Type B pancreatic cell (in vitro differentiated cells): Measurements from ENCODE around the gene PAAF1. TPM values are rescaled to one million over a fixed set of nuclear protein-coding genes. Genes with fewer than 3 reads are reported as not detected.

Source experiments
- DNase-seq: peaks from one replicate; pipeline ENCODE4 v3.0.0; 2021; ENCODE audit warnings: mixed read lengths; ENCODE audit not compliant: unreplicated experiment; ENCODE audit errors: extremely low spot score
- H3K27ac Mint-ChIP-seq: 2 replicates; pipeline ENCODE4 v1.8.0; 2021; ENCODE audit warnings: mild to moderate bottlenecking, mixed read lengths
- H3K27me3 Mint-ChIP-seq: 2 replicates; pipeline ENCODE4 v1.8.0; 2021; ENCODE audit warnings: mixed read lengths
- H3K36me3 Mint-ChIP-seq: 2 replicates; pipeline ENCODE4 v1.8.0; 2021; ENCODE audit warnings: mixed read lengths
- H3K4me1 Mint-ChIP-seq: one replicate; pipeline ENCODE4 v1.8.0; 2021; ENCODE audit warnings: mixed read lengths; ENCODE audit not compliant: unreplicated experiment
- H3K4me3 Mint-ChIP-seq: 2 replicates; pipeline ENCODE4 v1.8.0; 2021; ENCODE audit warnings: mild to moderate bottlenecking, mixed read lengths
- H3K9me3 Mint-ChIP-seq: 2 replicates; pipeline ENCODE4 v1.8.0; 2021; ENCODE audit warnings: mixed read lengths
- CTCF ChIP-seq: fragments of 200-600 bp; sonication (generic); conservative IDR thresholded peaks from 2 replicates; pipeline ENCODE4 v1.5.0; 2021; ENCODE audit warnings: antibody characterized with exemption, mild to moderate bottlenecking
- long read RNA-seq: library from polyadenylated mRNA; unstranded; transcript quantifications from one replicate; pipeline ENCODE4 v2.0.0, GENCODE V29; 2020
- total RNA-seq: library from RNA; stranded (reverse); gene quantifications from 2 replicates; pipeline ENCODE4 v1.2.1, GENCODE V29; 2021; ENCODE audit warnings: low replicate concordance

The PAAF1 gene
- total RNA-seq, result 22.5 and 30.7 TPM in 2 replicates
- long read RNA-seq, full-length matches to known transcripts, result 69 of 83 reads
- long read RNA-seq, partial matches to known transcripts, result 0 of 83 reads
- long read RNA-seq, other reads (novel, unspliced or antisense), result 14 of 83 reads

GRCh38 chr11:73876424-73877310 lies at the start of gene PAAF1, which contains the start of gene COA4:
TSS of gene PAAF1 (plus strand) at chr11:73876999. CDS start at chr11:73877022, 23 bp downstream.
TSS of gene COA4 (minus strand) at chr11:73876846. CDS start at chr11:73873378, 3,468 bp downstream.
- Mint-ChIP-seq H3K4me3 (peak within 1 kb of the TSS; percentile 99), H3K27ac (peak within 1 kb of the TSS; percentile 98), H3K4me1 (peaks cover 25% of the 10 kb centered on the region), H3K27me3 (no peaks in the 10 kb centered on the region), H3K36me3 (peaks cover 9% of the 10 kb centered on the region), H3K9me3 (no peaks in the 10 kb centered on the region)
- TF ChIP-seq CTCF, result no peak
- DNase-seq, result peak; percentile 90

DNA sequence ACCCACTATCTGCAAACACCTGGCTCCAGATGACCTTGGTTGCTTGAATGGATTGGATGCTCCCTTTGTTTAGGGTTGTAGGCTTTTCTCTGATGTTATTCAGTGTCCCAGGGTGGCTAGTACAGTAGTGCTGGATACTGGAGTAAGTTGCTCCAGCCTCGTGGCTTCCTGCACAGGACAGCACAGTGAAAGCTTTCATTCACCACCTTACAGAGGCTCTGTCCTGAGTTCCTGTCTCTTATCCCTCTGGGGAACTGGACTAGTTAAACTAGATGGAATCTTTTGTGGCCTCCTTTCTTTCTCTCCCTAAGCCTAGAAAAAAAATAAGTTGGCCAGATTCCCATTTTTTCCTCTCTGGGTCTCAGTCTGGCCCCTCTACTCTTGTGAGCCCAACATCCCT lies 46.5 kb upstream of the PAAF1 start:
- Mint-ChIP-seq H3K4me1 (no peaks in the 10 kb centered on the region), H3K9me3 (no peaks in the 10 kb centered on the region), H3K36me3 (peaks cover 17% of the 10 kb centered on the region), H3K4me3 (no peak overlapping the region), H3K27ac (no peak overlapping the region), H3K27me3 (no peaks in the 10 kb centered on the region)
- DNase-seq, result no peak
- no peak for TF ChIP-seq CTCF

GRCh38 chr11:73833067-73833466 lies 43.7 kb upstream of the PAAF1 start:
- no peak for DNase-seq
- Mint-ChIP-seq H3K9me3 (no peaks in the 10 kb centered on the region), H3K36me3 (peaks cover 13% of the 10 kb centered on the region), H3K4me1 (no peaks in the 10 kb centered on the region), H3K27me3 (no peaks in the 10 kb centered on the region), H3K27ac (no peak overlapping the region), H3K4me3 (no peak overlapping the region)
- no peak for TF ChIP-seq CTCF

GRCh38 chr11:73838443-73839122 lies 38.2 kb upstream of the PAAF1 start:
- Mint-ChIP-seq H3K9me3 (no peaks in the 10 kb centered on the region), H3K36me3 (peaks cover 10% of the 10 kb centered on the region), H3K4me3 (no peak overlapping the region), H3K4me1 (no peaks in the 10 kb centered on the region), H3K27me3 (no peaks in the 10 kb centered on the region), H3K27ac (no peak overlapping the region)
- no peak for TF ChIP-seq CTCF
- no peak for DNase-seq

DNA sequence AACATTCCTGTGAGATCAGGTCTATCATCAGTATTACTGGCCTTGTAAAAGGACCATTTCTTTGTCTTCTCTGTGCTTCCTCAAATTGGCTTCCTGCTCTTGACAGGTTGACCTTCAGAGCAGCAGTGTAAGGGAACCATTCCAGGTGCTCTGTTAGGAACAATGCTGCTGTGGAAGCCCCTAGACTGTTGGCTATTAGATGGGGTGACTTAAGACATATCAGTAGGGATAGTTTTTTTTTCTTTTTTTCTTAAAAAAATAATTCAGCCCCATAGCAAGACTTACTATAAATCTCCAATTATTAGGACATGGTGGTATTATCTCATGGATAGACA lies 37.7 kb upstream of the PAAF1 start:
- no peaks in the 10 kb centered on the region for H3K27me3 Mint-ChIP-seq
- no peaks in the 10 kb centered on the region for H3K9me3 Mint-ChIP-seq
- no peaks in the 10 kb centered on the region for H3K4me1 Mint-ChIP-seq
- no peak overlapping the region for H3K27ac Mint-ChIP-seq
- no peak for TF ChIP-seq CTCF
- no peak for DNase-seq
- H3K36me3 Mint-ChIP-seq, result peaks cover 7% of the 10 kb centered on the region
- H3K4me3 Mint-ChIP-seq, result no peak overlapping the region
